HCT116 (cell line): ENCODE measurements around the gene RTN4RL1. TPM values are rescaled to one million over a fixed set of nuclear protein-coding genes. Genes with fewer than 3 reads are reported as not detected.

Experiments
- ATAC-seq: fragments of 200-7000 bp; cut with Tn5 transposase; 2 replicates; pipeline ENCODE4 v1.9.1; 2020; ENCODE audit warnings: mild to moderate bottlenecking, moderate library complexity
- BruUV-seq: library from RNA; stranded (reverse); fragments of 400-500 nt; replicated peaks from 2 replicates; lab custom pipeline; 2021; lab: Mats Ljungman, UMichigan
- CTCF ChIA-PET: fragments of 300-600 bp; sonication (Branson Sonifier 250); formaldehyde crosslinking; loops from one replicate; lab custom pipeline; 2021; ENCODE audit warnings: antibody characterized with exemption; lab: Charles Lee
- POLR2A ChIA-PET: fragments of 300-600, 350-600 bp; sonication (Branson Sonifier 250); formaldehyde crosslinking; loops from one replicate; lab custom pipeline; 2021; ENCODE audit warnings: antibody characterized with exemption; lab: Charles Lee
- RAD21 ChIA-PET, 2 experiments: fragments of 300-600 bp; sonication (Branson Sonifier 250); formaldehyde crosslinking; loops; one replicate each; lab custom pipeline; 2023; ENCODE audit warnings: low total read pairs in 2 of 2; ENCODE audit not compliant: uncharacterized antibody in 2 of 2, unreplicated experiment in 2 of 2, low non-redundant PET in 1 of 2; lab: Charles Lee
- DNase-seq: peaks from one replicate; pipeline ENCODE4 v3.0.0-alpha.2; 2010; ENCODE audit warnings: low read depth, low spot score
- H2AFZ ChIP-seq: fragments of 200-600 bp; shearing (Covaris generic), sonication (generic); 2 replicates; pipeline ENCODE4 v1.6.1; 2017; ENCODE audit warnings: low read depth, mixed run types, mixed read lengths, antibody characterized with exemption, low read length; ENCODE audit not compliant: poor library complexity, severe bottlenecking
- H3K27ac ChIP-seq: 2 replicates; pipeline ENCODE4 v1.5.1; 2012; ENCODE audit warnings: low read depth, low read length
- H3K27me3 ChIP-seq: fragments of 200-600 bp; sonication (generic); 2 replicates; pipeline ENCODE4 v1.6.1; 2016; ENCODE audit warnings: mixed run types, low read length, mixed read lengths; ENCODE audit not compliant: insufficient read depth
- H3K36me3 ChIP-seq, 2 experiments: fragments of 200-500 bp in 1 of 2; fragments of 200-600 bp in 1 of 2; sonication (Bioruptor generic) in 1 of 2; sonication (generic) in 1 of 2; 2 replicates each; pipeline versions ENCODE4 v1.5.1 to v1.6.1; 2014 to 2016; ENCODE audit warnings: low read length in 2 of 2, inconsistent platforms in 1 of 2, mixed read lengths in 1 of 2, mixed run types in 1 of 2; ENCODE audit not compliant: insufficient read depth in 2 of 2, control insufficient read depth in 1 of 2
- H3K4me1 ChIP-seq, 2 experiments: fragments of 200-600 bp in 1 of 2; sonication (generic) in 1 of 2; 2 replicates each; pipeline versions ENCODE4 v1.5.1 to v1.6.1; 2012 to 2017; ENCODE audit warnings: low read length in 2 of 2, inconsistent platforms in 1 of 2, mild to moderate bottlenecking in 1 of 2, mixed read lengths in 1 of 2, mixed run types in 1 of 2, moderate library complexity in 1 of 2; ENCODE audit not compliant: insufficient read depth in 2 of 2, control insufficient read depth in 1 of 2
- H3K4me2 ChIP-seq: fragments of 200-600 bp; sonication (generic); 2 replicates; pipeline ENCODE4 v1.6.1; 2017; ENCODE audit warnings: mixed run types, low read length, mixed read lengths
- H3K4me3 ChIP-seq, 2 experiments: fragments of 200-600 bp in 1 of 2; sonication (generic) in 1 of 2; replicated peaks in 1 of 2; 2 replicates each; pipeline ENCODE4 v1.5.1; 2011 to 2016; ENCODE audit warnings: low read length in 2 of 2, control low read depth in 1 of 2, low read depth in 1 of 2, mild to moderate bottlenecking in 1 of 2, mixed read lengths in 1 of 2, mixed run types in 1 of 2
- H3K79me2 ChIP-seq: fragments of 200-600 bp; sonication (generic); 2 replicates; pipeline ENCODE4 v1.6.1; 2017; ENCODE audit warnings: mild to moderate bottlenecking, mixed run types, low read length, moderate library complexity, mixed read lengths; ENCODE audit not compliant: insufficient read depth
- H3K9ac ChIP-seq: fragments of 200-600 bp; sonication (generic); 2 replicates; pipeline ENCODE4 v1.6.1; 2016; ENCODE audit warnings: low read length, mixed read lengths
- H3K9me2 ChIP-seq: fragments of 200-600 bp; sonication (generic), shearing (Covaris generic); 2 replicates; pipeline ENCODE4 v1.6.1; 2017; ENCODE audit warnings: mixed run types, mild to moderate bottlenecking, moderate library complexity; ENCODE audit not compliant: insufficient read depth
- H3K9me3 ChIP-seq, 2 experiments: fragments of 200-500 bp in 1 of 2; fragments of 200-600 bp in 1 of 2; sonication (Bioruptor generic) in 1 of 2; sonication (generic) in 1 of 2; 2 replicates each; pipeline ENCODE4 v1.6.1; 2014 to 2017; ENCODE audit warnings: low read length in 2 of 2, mixed read lengths in 2 of 2, inconsistent platforms in 1 of 2, low read depth in 1 of 2, mild to moderate bottlenecking in 1 of 2, mixed run types in 1 of 2, moderate library complexity in 1 of 2; ENCODE audit not compliant: control insufficient read depth in 1 of 2, insufficient read depth in 1 of 2
- H4K20me1 ChIP-seq: fragments of 200-600 bp; sonication (generic), shearing (Covaris generic); 2 replicates; pipeline ENCODE4 v1.6.1; 2017; ENCODE audit warnings: mixed run types, mild to moderate bottlenecking, moderate library complexity; ENCODE audit not compliant: insufficient read depth
- CBX3 ChIP-seq: IDR thresholded peaks from 2 replicates; pipeline ENCODE4 v1.6.1; 2012; ENCODE audit warnings: low read depth
- CEBPB ChIP-seq: IDR thresholded peaks from 2 replicates; pipeline ENCODE4 v1.6.1; 2012; ENCODE audit warnings: low read depth
- EGR1 ChIP-seq: IDR thresholded peaks from 2 replicates; pipeline ENCODE4 v1.6.1; 2012; ENCODE audit warnings: low read depth
- ELF1 ChIP-seq: IDR thresholded peaks from 2 replicates; pipeline ENCODE4 v1.6.1; 2012; ENCODE audit warnings: low read depth, borderline replicate concordance
- EZH2 ChIP-seq: fragments of 200-600 bp; sonication (generic); IDR thresholded peaks from 2 replicates; pipeline ENCODE4 v1.6.1; 2017; ENCODE audit warnings: antibody characterized with exemption, mixed run types
- EZH2phosphoT487 ChIP-seq: fragments of 200-600 bp; IDR thresholded peaks from 2 replicates; pipeline ENCODE4 v1.6.1; 2018; ENCODE audit warnings: antibody characterized with exemption, borderline replicate concordance
- JUND ChIP-seq: IDR thresholded peaks from 2 replicates; pipeline ENCODE4 v1.6.1; 2012
- POLR2AphosphoS5 ChIP-seq: IDR thresholded peaks from 2 replicates; pipeline ENCODE4 v1.6.1; 2011; ENCODE audit warnings: mild to moderate bottlenecking, low read depth, low read length, moderate library complexity
- YY1 ChIP-seq: IDR thresholded peaks from 2 replicates; pipeline ENCODE4 v1.6.1; 2011; ENCODE audit warnings: low read length, low read depth, moderate library complexity, mild to moderate bottlenecking; ENCODE audit not compliant: insufficient replicate concordance; ENCODE audit errors: extremely low read depth
- intact Hi-C: fragments of 100-400 bp; cut with micrococcal nuclease; formaldehyde crosslinking; loops from 2 replicates; pipeline ENCODE4 v1.10.0; 2022
- total RNA-seq: library from RNA; stranded (reverse); gene quantifications from one replicate; pipeline ENCODE4 v1.2.1, GENCODE V29; 2021; ENCODE audit not compliant: unreplicated experiment
- TF ChIP-seq, protein P1 (sequence below), 3 experiments: fragments of 200-600 bp in 1 of 3; sonication (generic) in 1 of 3; IDR thresholded peaks in 2 of 3; conservative IDR thresholded peaks in 1 of 3; 2 replicates each; pipeline ENCODE4 v1.5.1; 2012 to 2017; ENCODE audit warnings: low read depth in 2 of 3, low read length in 2 of 3, antibody characterized with exemption in 1 of 3, borderline replicate concordance in 1 of 3, control low read depth in 1 of 3, mild to moderate bottlenecking in 1 of 3, mixed read lengths in 1 of 3, mixed run types in 1 of 3, moderate library complexity in 1 of 3; ENCODE audit not compliant: insufficient read depth in 1 of 3
- TF ChIP-seq, protein P2 (sequence below): IDR thresholded peaks from 2 replicates; pipeline ENCODE4 v1.6.1; 2012

RTN4RL1 gene
- total RNA-seq, 1 experiment from 2014 or later, result 3.7 TPM

DNA sequence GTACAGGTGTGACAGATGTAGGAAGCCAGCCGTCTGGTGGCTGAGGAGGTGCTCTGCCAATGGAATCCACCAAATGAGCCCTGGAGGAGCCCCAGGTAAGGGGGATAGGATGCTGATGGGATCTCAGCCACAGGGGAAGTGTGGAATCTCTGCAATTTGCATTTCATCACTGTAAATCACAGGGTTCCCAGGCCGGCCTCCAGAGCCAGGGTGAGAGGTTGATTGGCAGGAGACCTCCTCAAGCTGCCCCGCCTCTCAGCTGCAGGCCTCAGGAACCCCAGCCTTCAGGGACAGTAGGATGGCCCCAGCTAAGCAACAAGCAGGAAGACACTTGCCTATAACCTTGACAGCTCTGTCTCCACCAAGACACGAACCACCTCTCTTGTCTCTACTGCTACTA lies 39.4 kb downstream of the RTN4RL1 start:
- CTCF ChIA-PET, result no interaction called here
- Histone ChIP-seq H3K9me2 (no peaks in the 10 kb centered on the region), H3K36me3 (no peaks in the 10 kb centered on the region), H3K27ac (no peak overlapping the region), H3K79me2 (no peaks in the 10 kb centered on the region), H3K4me2 (no peak overlapping the region), H3K9me3 (no peaks in the 10 kb centered on the region), H4K20me1 (no peaks in the 10 kb centered on the region), H3K4me3 (no peak overlapping the region), H3K27me3 (no peaks in the 10 kb centered on the region), H3K4me1 (peaks cover 3 to 26% of the 10 kb centered on the region in 2 experiments), H2AFZ (no peak overlapping the region), H3K9ac (no peak overlapping the region)
- intact Hi-C loops, result no loop called here
- POLR2A ChIA-PET, result no interaction called here
- ATAC-seq, result no peak
- TF ChIP-seq POLR2AphosphoS5, result no peak
- TF ChIP-seq CEBPB, result no peak
- no peak for TF ChIP-seq EZH2phosphoT487
- no peak for TF ChIP-seq YY1
- TF ChIP-seq, protein P1, sequence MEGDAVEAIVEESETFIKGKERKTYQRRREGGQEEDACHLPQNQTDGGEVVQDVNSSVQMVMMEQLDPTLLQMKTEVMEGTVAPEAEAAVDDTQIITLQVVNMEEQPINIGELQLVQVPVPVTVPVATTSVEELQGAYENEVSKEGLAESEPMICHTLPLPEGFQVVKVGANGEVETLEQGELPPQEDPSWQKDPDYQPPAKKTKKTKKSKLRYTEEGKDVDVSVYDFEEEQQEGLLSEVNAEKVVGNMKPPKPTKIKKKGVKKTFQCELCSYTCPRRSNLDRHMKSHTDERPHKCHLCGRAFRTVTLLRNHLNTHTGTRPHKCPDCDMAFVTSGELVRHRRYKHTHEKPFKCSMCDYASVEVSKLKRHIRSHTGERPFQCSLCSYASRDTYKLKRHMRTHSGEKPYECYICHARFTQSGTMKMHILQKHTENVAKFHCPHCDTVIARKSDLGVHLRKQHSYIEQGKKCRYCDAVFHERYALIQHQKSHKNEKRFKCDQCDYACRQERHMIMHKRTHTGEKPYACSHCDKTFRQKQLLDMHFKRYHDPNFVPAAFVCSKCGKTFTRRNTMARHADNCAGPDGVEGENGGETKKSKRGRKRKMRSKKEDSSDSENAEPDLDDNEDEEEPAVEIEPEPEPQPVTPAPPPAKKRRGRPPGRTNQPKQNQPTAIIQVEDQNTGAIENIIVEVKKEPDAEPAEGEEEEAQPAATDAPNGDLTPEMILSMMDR (IDR thresholded peaks at IDR 0.05 in 2 of 3, conservative IDR thresholded peaks at IDR 0.05 in 1 of 3; ENCODE audit: borderline replicate concordance in 1 of 3, insufficient read depth in 1 of 3, low read depth in 2 of 3, low read length in 2 of 3), result no peak
- TF ChIP-seq, protein P2, sequence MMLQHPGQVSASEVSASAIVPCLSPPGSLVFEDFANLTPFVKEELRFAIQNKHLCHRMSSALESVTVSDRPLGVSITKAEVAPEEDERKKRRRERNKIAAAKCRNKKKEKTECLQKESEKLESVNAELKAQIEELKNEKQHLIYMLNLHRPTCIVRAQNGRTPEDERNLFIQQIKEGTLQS, result no peak
- no peak for TF ChIP-seq CBX3
- TF ChIP-seq EZH2, result no peak
- no peak for TF ChIP-seq JUND
- TF ChIP-seq ELF1, result no peak
- TF ChIP-seq EGR1, result no peak
- DNase-seq, result no peak
- BruUV-seq, result no TSS peak
- RAD21 ChIA-PET, result no interaction called here
